Choroid plexus epithelial cell (primary cell): ENCODE results near the gene MAPK6.
"Not testable (repeated sequence)": the region's sequence is repeated elsewhere in the genome, so short reads cannot be mapped to it uniquely, and the experiment has no call there.

Experiments used
- DNase-seq: peaks from one replicate; pipeline ENCODE4 v3.0.0-alpha.2; 2010; ENCODE audit warnings: low read depth
- H3K4me3 ChIP-seq: 2 replicates; pipeline ENCODE4 v1.5.1; 2011; ENCODE audit warnings: low read depth, mild to moderate bottlenecking, control low read depth, low read length, moderate library complexity
- TF ChIP-seq, protein P1 (sequence below): conservative IDR thresholded peaks from 2 replicates; pipeline ENCODE4 v1.5.1; 2011; ENCODE audit warnings: low read depth, mild to moderate bottlenecking, control low read depth, inconsistent platforms, low read length, moderate library complexity

Gene MAPK6

DNA sequence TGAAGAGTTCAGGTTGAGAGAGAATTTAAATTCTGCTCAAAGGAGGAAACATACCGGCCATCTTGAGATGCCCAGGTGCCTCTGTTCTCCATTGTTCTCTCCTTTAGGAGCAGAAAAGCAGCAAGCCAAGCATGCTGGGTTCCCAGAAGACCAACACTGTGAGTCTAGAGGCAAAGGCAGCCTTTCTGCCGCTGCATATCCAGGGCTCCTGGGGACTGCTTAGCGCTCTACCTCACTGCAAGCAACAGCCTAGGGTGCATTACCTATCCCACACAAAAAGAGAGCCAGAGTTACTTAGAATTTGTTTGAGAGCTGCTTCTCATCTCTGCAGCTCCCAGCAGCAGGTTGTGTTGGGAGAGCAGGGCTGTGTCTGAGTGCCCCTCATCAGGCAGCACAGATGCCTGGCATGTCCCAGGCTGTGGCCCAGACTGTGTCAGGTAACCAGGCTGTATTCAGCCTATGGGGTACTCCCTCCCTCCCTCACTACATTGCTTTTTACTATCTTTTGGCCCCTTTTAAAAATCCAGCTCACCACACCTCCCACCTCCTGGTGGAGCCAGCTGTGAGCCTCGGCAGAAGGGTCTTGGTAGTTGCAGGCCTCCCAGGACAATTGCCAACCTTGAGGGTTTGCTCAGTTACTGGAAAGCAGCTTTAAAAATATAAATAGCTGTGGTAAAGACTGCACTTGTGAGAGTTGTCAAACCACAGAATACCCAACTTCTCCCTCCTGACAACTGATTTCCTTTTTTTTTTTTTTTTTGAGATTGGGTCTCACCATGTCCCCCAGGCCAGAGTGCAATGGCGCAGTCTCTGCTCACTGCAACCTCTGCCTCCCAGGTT, 63.4 kb downstream of the MAPK6 start:
- peak; percentile 68 for DNase-seq
- TF ChIP-seq, protein P1, sequence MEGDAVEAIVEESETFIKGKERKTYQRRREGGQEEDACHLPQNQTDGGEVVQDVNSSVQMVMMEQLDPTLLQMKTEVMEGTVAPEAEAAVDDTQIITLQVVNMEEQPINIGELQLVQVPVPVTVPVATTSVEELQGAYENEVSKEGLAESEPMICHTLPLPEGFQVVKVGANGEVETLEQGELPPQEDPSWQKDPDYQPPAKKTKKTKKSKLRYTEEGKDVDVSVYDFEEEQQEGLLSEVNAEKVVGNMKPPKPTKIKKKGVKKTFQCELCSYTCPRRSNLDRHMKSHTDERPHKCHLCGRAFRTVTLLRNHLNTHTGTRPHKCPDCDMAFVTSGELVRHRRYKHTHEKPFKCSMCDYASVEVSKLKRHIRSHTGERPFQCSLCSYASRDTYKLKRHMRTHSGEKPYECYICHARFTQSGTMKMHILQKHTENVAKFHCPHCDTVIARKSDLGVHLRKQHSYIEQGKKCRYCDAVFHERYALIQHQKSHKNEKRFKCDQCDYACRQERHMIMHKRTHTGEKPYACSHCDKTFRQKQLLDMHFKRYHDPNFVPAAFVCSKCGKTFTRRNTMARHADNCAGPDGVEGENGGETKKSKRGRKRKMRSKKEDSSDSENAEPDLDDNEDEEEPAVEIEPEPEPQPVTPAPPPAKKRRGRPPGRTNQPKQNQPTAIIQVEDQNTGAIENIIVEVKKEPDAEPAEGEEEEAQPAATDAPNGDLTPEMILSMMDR = peak; percentile 27

DNA sequence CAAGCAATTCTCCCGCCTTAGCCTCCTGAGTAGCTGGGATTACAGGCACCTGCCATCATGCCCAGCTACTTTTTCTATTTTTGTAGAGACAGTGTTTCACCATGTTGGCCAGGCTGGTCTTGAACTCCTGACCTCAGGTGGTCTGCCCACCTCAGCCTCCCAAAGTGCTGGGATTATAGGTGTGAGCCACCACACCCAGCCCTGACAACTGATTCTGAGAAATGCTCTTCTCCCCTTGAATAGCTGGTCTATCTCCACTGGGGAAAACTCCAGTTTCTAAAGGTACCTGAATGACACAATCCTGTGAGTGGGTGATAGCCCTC, 64.0 kb downstream of the MAPK6 start:
- not testable (repeated sequence) for DNase-seq, H3K4me3 ChIP-seq

More for the DNA sequence above, 63.4 kb downstream of the MAPK6 start:
- H3K4me3 ChIP-seq = no peak overlapping the region

DNA sequence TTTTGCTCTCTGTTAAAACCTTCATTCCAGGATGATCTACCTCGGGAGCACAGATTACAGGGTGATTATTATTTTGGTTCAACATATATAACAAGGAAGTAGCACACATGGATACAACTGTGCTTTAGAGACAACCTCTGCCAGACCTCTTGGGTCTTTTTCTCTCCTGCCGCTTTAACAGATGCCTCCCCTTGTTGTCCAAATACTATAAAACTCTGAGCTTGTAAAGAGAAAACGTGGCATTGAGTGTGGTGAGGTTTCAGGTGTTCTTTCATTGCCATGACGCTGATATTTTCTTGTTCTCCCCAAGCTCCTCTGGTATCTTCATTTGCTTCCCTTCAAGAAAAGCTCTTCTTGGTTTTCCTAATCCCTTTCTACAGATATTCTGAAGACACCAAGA, 64.6 kb downstream of the MAPK6 start:
- TF ChIP-seq, protein P1 = no peak
- no peak for DNase-seq
- no peak overlapping the region for H3K4me3 ChIP-seq

DNA sequence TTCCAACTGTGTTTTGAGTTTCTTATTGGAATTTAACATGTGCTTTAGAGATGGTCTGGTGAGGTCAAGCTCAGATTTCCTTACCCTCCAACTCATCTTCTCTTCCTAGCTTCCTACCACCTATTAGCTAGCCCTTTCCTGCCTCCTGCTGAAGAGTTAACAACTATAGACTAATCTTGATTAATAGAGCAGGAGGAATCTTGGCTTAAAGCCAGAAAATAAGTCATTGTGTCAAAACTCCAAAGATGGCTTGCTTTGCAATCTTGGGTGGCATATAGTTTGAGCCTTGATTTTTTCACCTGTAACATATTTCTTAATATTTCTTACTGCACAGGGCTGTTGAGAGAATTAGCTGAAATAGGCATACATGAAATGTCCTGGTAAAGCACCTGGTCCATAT, 66.3 kb downstream of the MAPK6 start:
- TF ChIP-seq, protein P1 = no peak
- no peak for DNase-seq
- H3K4me3 ChIP-seq = no peak overlapping the region

DNA sequence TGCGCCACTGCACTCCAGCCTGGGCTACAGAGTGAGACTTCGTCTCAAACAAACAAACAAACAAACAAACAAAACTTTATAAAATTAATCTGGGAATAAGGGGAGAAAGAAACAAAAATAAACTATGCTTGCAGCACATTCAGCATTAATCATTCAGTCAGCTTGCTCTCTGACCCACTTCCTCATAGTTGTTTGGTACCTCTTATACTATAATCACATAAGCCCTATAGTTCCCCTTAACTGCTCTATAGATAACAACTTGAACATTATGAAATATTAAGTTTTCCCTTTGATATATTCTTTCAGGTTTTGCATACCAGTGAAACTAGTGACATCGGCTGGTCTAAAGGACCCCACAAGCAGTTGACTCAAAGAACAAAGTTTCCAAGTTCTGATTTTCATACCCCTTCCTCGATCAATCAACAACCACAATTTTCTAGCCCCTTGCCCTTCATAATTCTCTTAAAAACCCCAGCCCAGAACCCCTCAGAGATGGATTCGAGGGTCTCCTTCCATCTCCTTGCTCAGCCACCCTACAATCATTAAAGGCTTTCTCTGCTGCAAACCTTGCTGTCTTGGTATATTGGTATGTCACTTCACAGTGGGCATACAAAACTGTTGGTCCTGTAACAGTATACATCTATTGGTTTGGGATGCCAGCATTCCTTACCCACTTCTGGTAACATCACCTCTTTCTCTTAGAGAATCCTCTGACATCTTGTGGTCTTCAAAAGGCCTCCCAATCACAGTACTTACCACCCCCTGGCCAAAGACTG, 67.2 kb downstream of the MAPK6 start:
- H3K4me3 ChIP-seq = no peak overlapping the region
- DNase-seq = no peak
- TF ChIP-seq, protein P1 = no peak

DNA sequence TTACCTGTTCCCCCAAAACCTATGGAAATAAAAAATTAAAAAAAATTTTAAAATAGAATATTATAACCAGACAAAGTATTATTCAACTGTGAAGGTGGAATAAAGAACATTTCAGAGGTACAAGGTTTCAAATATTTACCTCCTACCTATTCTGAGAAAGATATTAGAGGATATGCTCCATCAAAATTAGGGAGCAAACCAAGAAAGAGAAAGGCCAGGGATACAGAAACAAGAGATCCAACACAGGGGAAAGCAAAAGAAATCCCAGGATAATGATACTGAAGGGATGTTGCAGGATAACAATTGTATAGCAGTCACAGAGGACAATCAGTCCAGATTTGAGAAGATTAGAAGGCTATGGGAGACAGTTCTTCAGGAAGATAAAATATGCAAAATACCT, 71.2 kb downstream of the MAPK6 start:
- DNase-seq = no peak
- TF ChIP-seq, protein P1 = no peak
- H3K4me3 ChIP-seq = no peak overlapping the region

DNA sequence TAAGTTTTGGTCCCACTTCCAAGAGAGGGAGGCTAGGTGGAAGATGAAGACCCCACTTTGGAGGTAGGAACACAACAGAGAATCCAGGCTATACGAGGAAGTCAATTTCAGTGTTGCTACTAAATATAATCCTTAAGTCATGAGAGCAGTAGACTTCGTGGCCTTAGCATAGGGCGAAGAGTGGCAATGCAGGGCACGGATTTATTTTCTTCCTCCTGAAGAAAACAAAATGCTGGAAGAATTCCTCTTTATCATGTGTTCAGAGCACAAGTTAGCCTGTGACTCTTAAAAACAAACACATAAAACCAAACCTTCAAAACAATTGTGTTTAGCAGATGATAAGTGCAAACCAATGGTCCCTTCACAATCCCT, 74.1 kb downstream of the MAPK6 start:
- H3K4me3 ChIP-seq = no peak overlapping the region
- DNase-seq = no peak
- TF ChIP-seq, protein P1 = no peak
